Stimulated activated CD4-positive, alpha-beta T cell treated with anti-CD3 and anti-CD28 coated beads, Interleukin-1b, Interleukin-23, amount 100 ng/mL, for 48 hours (primary cell): ENCODE measurements around the gene XRRA1.

Experiments used
- DNase-seq: peaks from one replicate; pipeline ENCODE4 v3.0.0-alpha.2; 2020

The XRRA1 gene

DNA sequence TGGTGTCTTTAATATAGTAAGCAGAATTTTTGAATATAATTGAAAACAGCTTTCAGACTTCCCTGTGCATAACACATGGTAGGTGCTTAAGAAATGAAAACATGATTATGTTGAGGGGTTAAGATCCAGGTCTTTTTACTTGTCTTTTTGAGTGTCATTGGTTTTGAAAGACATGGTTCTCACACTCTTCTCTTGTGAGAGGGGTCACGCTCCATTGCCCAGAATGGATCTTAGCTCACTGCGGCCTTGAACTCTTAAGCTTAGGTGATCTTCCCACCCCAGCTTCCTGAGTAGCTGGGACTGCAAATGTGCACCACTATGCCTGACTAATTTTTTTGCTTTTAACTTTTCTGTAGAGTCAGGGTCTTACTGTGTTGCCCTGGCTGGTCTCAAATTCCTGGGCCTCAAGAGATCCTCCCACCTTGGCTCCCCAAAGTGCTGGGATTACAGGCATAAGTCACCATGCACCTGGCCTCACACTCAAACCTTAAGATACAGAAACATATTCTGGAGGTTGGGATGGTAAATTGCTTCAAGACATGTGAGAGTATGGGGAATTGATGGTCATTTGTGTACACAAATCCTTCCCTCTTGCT is 1.6 kb upstream of the XRRA1 start:
- DNase-seq = no peak

- DNase-seq = no peak
These were observed 854 bp upstream of the XRRA1 start for GRCh38 chr11:74949753-74950137.

- no peak for DNase-seq
These were observed 369 bp downstream of the XRRA1 start for GRCh38 chr11:74948546-74948897.

DNA sequence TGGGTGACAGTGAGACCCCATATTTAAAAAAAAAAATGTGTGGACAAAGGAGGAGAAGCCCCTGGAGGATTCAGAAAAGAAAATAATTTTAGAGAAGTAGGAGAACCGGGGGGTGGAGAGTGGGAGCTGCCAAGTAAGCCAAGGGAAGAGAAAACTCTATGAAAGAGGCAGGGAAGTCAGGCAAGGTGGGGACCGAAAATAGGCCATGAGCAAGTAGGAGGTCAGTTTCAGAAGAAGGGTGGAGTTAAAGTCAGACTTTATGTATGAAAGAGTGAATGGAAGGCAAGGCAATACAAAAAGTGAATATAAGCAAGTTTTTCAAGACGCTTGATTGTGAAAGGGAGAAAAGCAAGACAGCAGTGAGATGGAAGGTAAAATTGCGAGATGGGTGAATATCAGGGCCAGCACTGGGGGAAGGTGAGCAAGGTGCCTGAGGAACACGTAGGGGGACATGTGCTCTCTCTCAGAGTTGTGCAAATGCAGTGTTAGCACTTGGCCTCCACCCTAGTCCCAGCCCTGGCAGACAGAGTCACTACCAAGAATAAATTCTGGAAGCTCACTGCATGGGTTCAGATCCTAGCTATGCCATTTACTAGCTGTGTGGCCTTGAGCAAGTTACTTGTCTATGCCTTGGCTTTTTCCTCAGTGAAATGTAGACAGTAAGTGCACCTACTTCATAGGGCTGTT is 6.7 kb downstream of the XRRA1 start:
- no peak for DNase-seq

- no peak for DNase-seq
These were observed 7.4 kb downstream of the XRRA1 start for GRCh38 chr11:74941492-74941891.

GRCh38 chr11:74937696-74938475 is 11.0 kb downstream of the XRRA1 start:
- DNase-seq = no peak

GRCh38 chr11:74936976-74937375 is 11.9 kb downstream of the XRRA1 start:
- no peak for DNase-seq

GRCh38 chr11:74936087-74936486 is 12.8 kb downstream of the XRRA1 start:
- no peak for DNase-seq

- DNase-seq = no peak
These were observed 13.6 kb downstream of the XRRA1 start for GRCh38 chr11:74935285-74935684.

DNA sequence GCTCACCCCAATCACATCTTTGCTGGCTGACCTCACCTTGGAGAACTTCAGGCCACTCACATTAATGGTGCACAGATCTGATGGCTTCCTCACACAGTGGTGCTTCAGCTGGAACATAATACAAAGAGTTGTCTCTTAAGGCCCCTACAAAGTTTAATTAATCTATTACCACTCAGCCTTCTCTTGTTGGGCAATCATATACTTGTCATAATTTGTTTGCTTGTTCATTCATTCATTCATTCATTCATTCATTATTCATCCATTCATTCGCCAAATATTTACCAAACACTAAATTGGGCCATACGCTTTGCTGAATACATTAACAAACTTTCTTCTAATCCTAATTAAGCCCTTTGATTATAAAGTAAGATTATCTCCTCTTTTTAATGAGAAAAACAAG is 15.1 kb downstream of the XRRA1 start:
- DNase-seq = no peak

GRCh38 chr11:74932797-74933196 is 16.1 kb downstream of the XRRA1 start:
- DNase-seq = no peak

DNA sequence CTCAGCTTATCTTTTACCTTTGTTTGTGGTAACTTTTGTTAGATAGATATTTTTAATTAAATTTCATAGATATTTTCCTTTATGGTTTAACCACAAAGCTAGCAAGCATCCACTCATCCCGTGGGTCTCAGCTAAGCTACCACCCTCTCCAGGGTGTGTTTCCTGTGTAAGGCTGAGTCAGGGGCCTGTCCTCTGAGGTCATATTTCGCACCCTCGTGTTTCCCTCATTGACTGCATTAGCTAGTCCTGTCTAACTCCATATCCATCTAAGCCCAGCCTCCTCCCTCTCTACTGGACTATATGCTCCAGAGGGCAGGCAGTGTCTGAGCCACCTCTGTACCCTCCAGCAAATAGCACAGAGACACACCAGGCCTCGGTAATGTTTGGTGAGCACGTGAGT is 16.7 kb downstream of the XRRA1 start:
- DNase-seq = no peak

DNA sequence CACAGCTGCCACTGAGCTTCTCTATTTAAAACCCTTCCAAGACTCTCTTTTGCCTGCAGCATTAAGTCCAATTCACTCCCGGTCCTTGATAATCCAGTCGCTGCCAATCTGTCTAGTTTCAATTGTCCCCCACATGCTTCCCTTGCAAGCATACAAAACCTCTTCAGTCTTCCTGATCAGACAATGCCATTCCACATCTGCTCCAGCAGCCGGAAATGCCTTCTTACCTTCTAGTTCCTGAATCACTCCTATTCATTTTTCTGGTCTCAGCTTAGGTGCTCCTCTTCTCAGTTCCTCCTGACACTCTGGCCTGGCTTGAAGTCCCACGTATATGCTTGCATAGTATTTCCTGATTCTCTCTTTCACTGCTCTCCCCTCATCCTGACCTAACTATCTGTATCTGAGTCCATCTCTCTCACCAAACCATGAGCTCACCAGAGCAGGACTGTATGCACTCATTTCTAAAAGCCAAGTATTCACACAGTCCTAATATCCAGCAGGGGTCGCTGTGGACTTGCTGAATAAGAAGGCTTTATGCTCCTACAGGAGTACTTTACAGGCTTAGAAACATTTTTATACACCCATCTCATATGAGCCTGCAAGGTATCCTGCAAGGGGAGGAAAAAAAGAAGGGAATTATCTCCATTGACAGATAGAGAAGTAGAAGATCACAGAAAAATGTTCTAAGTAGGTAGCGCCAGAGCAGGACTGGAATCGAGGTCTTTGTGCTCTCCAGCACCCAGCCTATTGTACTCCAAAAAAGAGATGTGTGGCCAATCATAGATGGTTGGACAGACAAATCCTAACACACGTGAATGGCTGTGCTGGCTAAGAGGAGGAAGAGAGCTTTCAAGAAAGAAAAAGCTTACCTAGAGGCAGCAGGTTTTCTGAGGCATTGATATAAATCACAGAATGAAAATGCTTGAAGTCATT is 19.2 kb downstream of the XRRA1 start:
- DNase-seq = peak; percentile 59

DNA sequence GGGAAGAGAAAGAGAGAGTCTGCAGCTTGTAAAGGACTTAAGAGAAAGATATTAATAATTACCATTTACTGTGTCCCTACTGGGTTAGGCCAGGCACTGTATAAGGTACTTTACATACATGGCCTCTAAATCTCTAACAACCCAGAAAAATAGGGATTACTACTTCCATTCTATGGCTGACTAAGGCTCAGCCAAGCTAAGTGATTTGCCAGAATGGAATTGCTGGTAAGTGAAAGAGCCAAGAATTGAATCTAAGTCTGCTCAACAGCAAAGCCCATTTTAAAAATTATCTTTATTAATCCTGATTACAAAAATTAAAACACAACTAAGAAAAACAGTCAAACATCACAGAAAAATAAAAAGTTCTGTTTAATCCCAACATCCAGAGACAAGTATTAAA is 21.4 kb downstream of the XRRA1 start:
- DNase-seq = no peak

DNA sequence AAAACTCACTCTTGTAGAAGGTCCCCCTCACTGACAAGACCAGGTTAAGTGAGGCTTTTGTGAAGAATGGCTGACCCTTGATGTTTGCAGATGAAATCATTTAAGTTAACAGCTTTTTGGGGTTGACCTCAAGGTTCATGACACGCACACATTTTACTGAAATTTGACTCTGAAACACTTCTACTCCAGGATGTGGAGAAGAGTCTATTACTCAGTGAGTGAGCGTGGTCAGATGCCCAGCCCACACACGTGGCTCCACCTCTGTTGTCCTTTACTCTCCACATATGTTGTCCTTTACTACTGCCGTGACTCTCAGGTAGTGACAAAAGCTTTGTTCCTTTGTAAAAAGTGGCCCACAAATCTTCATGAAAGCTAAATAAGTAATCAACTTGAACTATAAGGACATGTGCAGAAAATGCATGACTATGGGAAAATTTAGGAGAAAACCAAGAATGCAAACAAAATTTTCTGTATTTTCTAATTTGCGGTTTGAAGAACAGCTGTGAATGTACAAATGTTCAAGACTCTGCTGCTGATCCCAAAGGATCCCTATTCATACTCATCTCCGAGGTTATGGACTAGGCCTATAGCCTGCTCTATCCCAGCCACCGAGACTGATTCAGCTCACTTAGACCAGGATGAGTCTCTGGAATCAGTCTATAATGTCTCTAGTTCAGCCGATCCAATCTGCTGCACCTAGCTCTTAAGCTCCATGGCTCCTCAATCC is 22.4 kb downstream of the XRRA1 start:
- DNase-seq = peak; percentile 48

DNA sequence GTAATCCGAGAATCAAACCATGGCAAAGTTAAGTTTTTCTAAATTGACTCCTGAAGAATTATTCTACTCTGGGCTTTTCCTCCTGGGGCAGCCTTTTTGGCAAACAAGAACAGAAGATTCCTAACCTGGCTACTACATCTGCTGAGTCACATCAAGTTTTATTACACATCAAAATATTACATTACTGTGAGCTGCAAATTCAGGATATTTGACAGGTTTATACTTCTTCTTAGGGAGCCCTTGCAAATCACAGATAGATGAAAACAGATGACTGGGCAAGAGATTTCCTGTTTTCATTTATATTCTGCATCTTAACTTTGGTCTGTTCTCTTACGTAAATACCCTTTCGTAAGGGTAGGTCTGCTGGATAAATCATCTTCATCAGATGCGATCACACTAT is 23.6 kb downstream of the XRRA1 start:
- DNase-seq = no peak

DNA sequence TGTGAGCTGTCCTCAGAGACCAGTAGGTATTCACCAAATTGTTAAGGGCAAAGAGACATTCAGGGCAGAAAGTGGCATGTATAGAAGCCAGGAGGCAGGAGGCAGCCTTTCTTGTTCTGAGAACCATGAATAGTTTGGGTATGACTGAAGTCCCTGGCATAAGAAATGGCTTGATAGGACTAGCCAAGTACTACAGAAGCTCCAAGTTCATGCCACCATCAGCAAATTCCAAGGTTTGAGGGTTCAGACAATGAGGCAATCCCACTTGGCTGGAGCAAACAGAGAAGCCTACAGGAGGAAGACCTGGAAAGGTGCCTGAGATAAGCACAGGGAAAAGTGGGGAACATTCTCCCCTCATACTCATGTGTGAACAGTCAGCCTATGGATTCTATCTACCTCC is 25.8 kb downstream of the XRRA1 start:
- DNase-seq = no peak

DNA sequence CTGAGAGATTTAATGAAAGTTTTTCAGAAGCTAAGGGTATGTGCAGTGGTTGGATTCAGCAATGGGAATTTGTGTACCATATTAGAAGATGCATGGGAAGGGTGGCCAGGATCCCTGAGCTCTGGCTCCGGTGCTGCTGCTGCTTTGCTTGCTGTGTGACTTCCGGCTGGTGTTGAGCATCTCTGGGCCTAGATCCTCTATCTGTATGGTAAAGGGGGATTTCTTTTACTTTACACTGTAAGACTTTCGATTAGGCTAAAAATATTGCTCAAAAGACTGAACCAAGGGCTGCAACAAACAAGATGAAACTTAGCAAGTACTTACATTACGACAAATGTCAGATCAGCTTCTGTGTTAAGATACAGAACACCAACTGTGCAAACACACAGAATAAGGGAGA is 39.1 kb downstream of the XRRA1 start:
- DNase-seq = no peak

GRCh38 chr11:74909385-74909784 is 39.5 kb downstream of the XRRA1 start:
- DNase-seq = no peak

DNA sequence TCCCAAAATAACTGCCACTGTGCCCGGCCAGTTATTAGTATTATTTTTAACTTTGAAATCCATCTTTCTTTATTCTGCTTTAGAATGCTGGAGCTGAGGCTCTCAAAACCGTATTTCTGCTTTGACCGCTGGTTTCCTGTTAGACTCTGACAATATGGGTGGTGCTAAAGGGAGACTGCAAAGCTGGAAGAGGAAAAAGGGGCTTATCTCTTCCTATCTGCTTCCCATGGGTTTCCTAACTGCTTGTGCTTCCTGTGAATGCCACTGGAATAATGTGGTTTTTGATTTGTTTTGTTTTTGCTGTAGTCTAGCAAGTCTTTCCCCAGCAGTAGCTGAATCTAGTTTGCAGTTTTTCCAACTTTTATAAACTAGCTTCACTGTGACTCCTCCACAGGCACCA is 43.6 kb downstream of the XRRA1 start:
- DNase-seq = no peak

GRCh38 chr11:74902342-74902741 is 46.5 kb downstream of the XRRA1 start:
- DNase-seq = no peak

GRCh38 chr11:74896311-74896710 is 52.6 kb downstream of the XRRA1 start:
- no peak for DNase-seq
